H9 (cell line): ENCODE results near the gene ADAMTS8. TPM values are rescaled to one million over a fixed set of nuclear protein-coding genes. Genes with fewer than 3 reads are reported as not detected.

ENCODE experiments used
- DNase-seq: peaks from one replicate; pipeline ENCODE4 v3.0.0-alpha.2; 2017
- H2AFZ ChIP-seq: one replicate; pipeline ENCODE4 v1.6.1; 2013; ENCODE audit warnings: mild to moderate bottlenecking, low read length, control low read depth, moderate library complexity
- H2AK5ac ChIP-seq: 2 replicates; pipeline ENCODE4 v1.6.1; 2013; ENCODE audit warnings: low read length, control low read depth, mixed read lengths; ENCODE audit not compliant: insufficient read length
- H2BK120ac ChIP-seq: one replicate; pipeline ENCODE4 v1.6.1; 2013; ENCODE audit warnings: low read depth, mild to moderate bottlenecking, low read length, control low read depth, inconsistent platforms; ENCODE audit not compliant: poor library complexity, severe bottlenecking
- H2BK12ac ChIP-seq: 2 replicates; pipeline ENCODE4 v1.6.1; 2013; ENCODE audit warnings: low read length, control low read depth, mixed read lengths, low read depth; ENCODE audit not compliant: insufficient read length
- H2BK15ac ChIP-seq: 2 replicates; pipeline ENCODE4 v1.6.1; 2013; ENCODE audit warnings: low read depth, low read length, control low read depth
- H2BK20ac ChIP-seq: one replicate; pipeline ENCODE4 v1.6.1; 2013; ENCODE audit warnings: low read depth, mild to moderate bottlenecking, low read length, control low read depth, inconsistent platforms; ENCODE audit not compliant: poor library complexity, severe bottlenecking
- H2BK5ac ChIP-seq: 2 replicates; pipeline ENCODE4 v1.6.1; 2013; ENCODE audit warnings: low read length, control low read depth, mixed read lengths; ENCODE audit not compliant: insufficient read length
- H3K14ac ChIP-seq: 2 replicates; pipeline ENCODE4 v1.6.1; 2013; ENCODE audit warnings: low read length, control low read depth; ENCODE audit not compliant: insufficient read depth
- H3K18ac ChIP-seq: 2 replicates; pipeline ENCODE4 v1.6.1; 2013; ENCODE audit warnings: low read depth, mild to moderate bottlenecking, mixed read lengths, low read length, control low read depth; ENCODE audit not compliant: insufficient read length
- H3K23ac ChIP-seq: 2 replicates; pipeline ENCODE4 v1.6.1; 2013; ENCODE audit warnings: low read length, control low read depth, mixed read lengths, low read depth; ENCODE audit not compliant: insufficient read length
- H3K23me2 ChIP-seq: 2 replicates; pipeline ENCODE4 v1.6.1; 2013; ENCODE audit warnings: low read depth, mild to moderate bottlenecking, mixed read lengths, low read length, control low read depth; ENCODE audit not compliant: insufficient read length, poor library complexity, severe bottlenecking
- H3K27ac ChIP-seq: 2 replicates; pipeline ENCODE4 v1.5.1; 2013; ENCODE audit warnings: low read length, control low read depth, mixed read lengths, low read depth; ENCODE audit not compliant: insufficient read length
- H3K27me3 ChIP-seq: 2 replicates; pipeline ENCODE4 v1.6.1; 2013; ENCODE audit warnings: low read length, control low read depth, inconsistent platforms; ENCODE audit not compliant: insufficient read depth
- H3K4ac ChIP-seq: 2 replicates; pipeline ENCODE4 v1.6.1; 2013; ENCODE audit warnings: low read depth, mild to moderate bottlenecking, control low read depth, inconsistent platforms, low read length, moderate library complexity
- H3K4me1 ChIP-seq: 2 replicates; pipeline ENCODE4 v1.6.1; 2013; ENCODE audit warnings: low read length, control low read depth, inconsistent platforms; ENCODE audit not compliant: insufficient read depth
- H3K4me2 ChIP-seq: 2 replicates; pipeline ENCODE4 v1.6.1; 2013; ENCODE audit warnings: low read length, control low read depth, mixed read lengths; ENCODE audit not compliant: insufficient read length, insufficient read depth
- H3K56ac ChIP-seq: 2 replicates; pipeline ENCODE4 v1.6.1; 2013; ENCODE audit warnings: low read depth, mild to moderate bottlenecking, mixed read lengths, low read length, control low read depth; ENCODE audit not compliant: insufficient read length
- H3K79me1 ChIP-seq: 2 replicates; pipeline ENCODE4 v1.6.1; 2013; ENCODE audit warnings: low read depth, mild to moderate bottlenecking, moderate library complexity, low read length, control low read depth, inconsistent platforms; ENCODE audit not compliant: insufficient read depth, poor library complexity, severe bottlenecking
- H3K79me2 ChIP-seq: 2 replicates; pipeline ENCODE4 v1.6.1; 2013; ENCODE audit warnings: low read length, control low read depth, inconsistent platforms; ENCODE audit not compliant: insufficient read depth
- H3K9ac ChIP-seq: 2 replicates; pipeline ENCODE4 v1.6.1; 2013; ENCODE audit warnings: low read length, control low read depth, mixed read lengths; ENCODE audit not compliant: insufficient read length; ENCODE audit errors: extremely low read depth
- H3K9me3 ChIP-seq: one replicate; pipeline ENCODE4 v1.6.1; 2013; ENCODE audit warnings: low read depth, low read length, inconsistent platforms; ENCODE audit not compliant: control insufficient read depth
- H3T11ph ChIP-seq: one replicate; pipeline ENCODE4 v1.6.1; 2013; ENCODE audit warnings: mild to moderate bottlenecking, low read length, control low read depth, inconsistent platforms
- H4K20me1 ChIP-seq: one replicate; pipeline ENCODE4 v1.6.1; 2013; ENCODE audit not compliant: control insufficient read depth, insufficient read length, insufficient read depth
- H4K5ac ChIP-seq: 2 replicates; pipeline ENCODE4 v1.6.1; 2013; ENCODE audit warnings: low read depth, mild to moderate bottlenecking, mixed read lengths, low read length, control low read depth; ENCODE audit not compliant: insufficient read length
- H4K8ac ChIP-seq: replicated peaks from 2 replicates; pipeline ENCODE4 v1.6.1; 2013; ENCODE audit warnings: low read length, control low read depth, mixed read lengths, low read depth; ENCODE audit not compliant: insufficient read length
- H4K91ac ChIP-seq: 2 replicates; pipeline ENCODE4 v1.6.1; 2013; ENCODE audit warnings: low read depth, mild to moderate bottlenecking, moderate library complexity, mixed read lengths, low read length, control low read depth; ENCODE audit not compliant: insufficient read length
- H3K27ac Mint-ChIP-seq, 3 experiments: 2 replicates in 2 of 3; 3 replicates in 1 of 3; pipeline ENCODE4 v1.8.0; 2020 to 2021; ENCODE audit warnings: mixed read lengths in 3 of 3, mild to moderate bottlenecking in 1 of 3, moderate library complexity in 1 of 3
- H3K27me3 Mint-ChIP-seq: 2 replicates; pipeline ENCODE4 v1.8.0; 2021; ENCODE audit warnings: low read depth, mild to moderate bottlenecking, moderate library complexity, mixed read lengths
- H3K36me3 Mint-ChIP-seq, 3 experiments: 2 replicates in 2 of 3; 3 replicates in 1 of 3; pipeline ENCODE4 v1.8.0; 2020 to 2021; ENCODE audit warnings: low read depth in 3 of 3, mixed read lengths in 3 of 3; ENCODE audit not compliant: insufficient read depth in 1 of 3
- H3K4me1 Mint-ChIP-seq, 2 experiments: 2 replicates each; pipeline ENCODE4 v1.8.0; 2020; ENCODE audit warnings: mixed read lengths in 2 of 2
- H3K4me3 Mint-ChIP-seq, 2 experiments: 2 replicates in 1 of 2; 3 replicates in 1 of 2; pipeline ENCODE4 v1.8.0; 2020 to 2021; ENCODE audit warnings: mild to moderate bottlenecking in 2 of 2, mixed read lengths in 2 of 2, moderate library complexity in 1 of 2
- H3K9me3 Mint-ChIP-seq, 2 experiments: 2 replicates in 1 of 2; 3 replicates in 1 of 2; pipeline ENCODE4 v1.8.0; 2020; ENCODE audit warnings: mild to moderate bottlenecking in 2 of 2, mixed read lengths in 2 of 2, moderate library complexity in 1 of 2
- WGBS: extraction: QIAGEN DNeasy Blood & Tissue Kit; methylation state at CpG from one replicate; pipeline ENCODE4 v1.1.7; 2013; ENCODE audit warnings: missing lambda C conversion rate, low lambda C conversion rate, mixed read lengths; ENCODE audit not compliant: insufficient read length; ENCODE audit errors: extremely low coverage; 5-methylcytosine and 5-hydroxymethylcytosine counted together
- total RNA-seq: library from RNA; stranded (reverse); gene quantifications from 2 replicates; pipeline ENCODE4 v1.2.1, GENCODE V29; 2021
- TF ChIP-seq, protein P1 (sequence below): fragments of 200-600 bp; sonication (generic); conservative IDR thresholded peaks from 3 replicates; pipeline ENCODE4 v1.8.0; 2021; ENCODE audit warnings: antibody characterized with exemption, mild to moderate bottlenecking

Gene ADAMTS8
- total RNA-seq, 1 experiment from 2014 or later, result 5.0 TPM

DNA sequence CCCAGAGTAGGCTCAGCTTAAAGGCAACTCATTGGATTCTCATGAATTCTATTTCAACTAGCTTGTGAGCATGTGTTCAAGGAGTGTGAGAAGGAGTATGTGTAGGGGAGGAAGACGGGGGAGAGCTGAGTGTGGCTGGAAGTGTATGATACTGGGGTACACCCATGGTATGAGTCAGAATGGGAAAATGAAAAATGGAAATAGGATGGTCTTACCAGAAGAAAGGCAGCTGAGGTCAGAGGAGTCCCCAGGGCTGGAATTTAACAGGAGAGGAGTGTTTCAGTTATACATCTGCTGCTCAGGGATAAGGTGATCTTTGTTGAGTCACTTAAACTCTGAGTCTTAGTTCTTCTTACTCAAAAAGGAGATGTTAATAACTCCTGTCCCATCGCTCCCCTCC is 13.3 kb upstream of the ADAMTS8 start:
- Histone ChIP-seq H3K79me2 (no peaks in the 10 kb centered on the region), H3K18ac (no peak overlapping the region), H2BK5ac (no peak overlapping the region), H2BK120ac (no peak overlapping the region), H3K4me1 (no peaks in the 10 kb centered on the region), H4K5ac (no peak overlapping the region), H2AFZ (no peak overlapping the region), H2BK20ac (no peak overlapping the region), H3K14ac (no peak overlapping the region), H3K4ac (no peak overlapping the region), H3K4me2 (no peak overlapping the region), H2BK12ac (no peak overlapping the region), H3K9ac (no peak overlapping the region), H3K56ac (no peak overlapping the region), H2AK5ac (no peak overlapping the region), H2BK15ac (no peak overlapping the region), H3K27ac (no peak overlapping the region), H3K27me3 (no peaks in the 10 kb centered on the region), H3T11ph (no peak overlapping the region), H4K91ac (no peak overlapping the region), H3K9me3 (no peaks in the 10 kb centered on the region), H4K20me1 (no peaks in the 10 kb centered on the region), H3K79me1 (no peaks in the 10 kb centered on the region), H4K8ac (no peak overlapping the region), H3K23ac (no peak overlapping the region), H3K23me2 (no peaks in the 10 kb centered on the region)
- TF ChIP-seq, protein P1, sequence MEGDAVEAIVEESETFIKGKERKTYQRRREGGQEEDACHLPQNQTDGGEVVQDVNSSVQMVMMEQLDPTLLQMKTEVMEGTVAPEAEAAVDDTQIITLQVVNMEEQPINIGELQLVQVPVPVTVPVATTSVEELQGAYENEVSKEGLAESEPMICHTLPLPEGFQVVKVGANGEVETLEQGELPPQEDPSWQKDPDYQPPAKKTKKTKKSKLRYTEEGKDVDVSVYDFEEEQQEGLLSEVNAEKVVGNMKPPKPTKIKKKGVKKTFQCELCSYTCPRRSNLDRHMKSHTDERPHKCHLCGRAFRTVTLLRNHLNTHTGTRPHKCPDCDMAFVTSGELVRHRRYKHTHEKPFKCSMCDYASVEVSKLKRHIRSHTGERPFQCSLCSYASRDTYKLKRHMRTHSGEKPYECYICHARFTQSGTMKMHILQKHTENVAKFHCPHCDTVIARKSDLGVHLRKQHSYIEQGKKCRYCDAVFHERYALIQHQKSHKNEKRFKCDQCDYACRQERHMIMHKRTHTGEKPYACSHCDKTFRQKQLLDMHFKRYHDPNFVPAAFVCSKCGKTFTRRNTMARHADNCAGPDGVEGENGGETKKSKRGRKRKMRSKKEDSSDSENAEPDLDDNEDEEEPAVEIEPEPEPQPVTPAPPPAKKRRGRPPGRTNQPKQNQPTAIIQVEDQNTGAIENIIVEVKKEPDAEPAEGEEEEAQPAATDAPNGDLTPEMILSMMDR, result no peak
- Mint-ChIP-seq H3K9me3 (no peaks in the 10 kb centered on the region; a peak in 2 of 5 replicates), H3K27ac (no peak overlapping the region), H3K4me3 (no peak overlapping the region), H3K36me3 (no peaks in the 10 kb centered on the region), H3K27me3 (peaks cover 65% of the 10 kb centered on the region), H3K4me1 (no peaks in the 10 kb centered on the region)
- WGBS, result no CpG with 5 or more reads among the region's 2 CpGs
- no peak for DNase-seq
